HL-60 (cell line): Measurements from ENCODE around the gene TSSK2.

Experiments
- DNase-seq, 2 experiments: peaks; one replicate each; pipeline ENCODE4 v3.0.0-alpha.2; 2010 to 2020; ENCODE audit warnings: low read depth in 1 of 2, low spot score in 1 of 2
- H3K27ac ChIP-seq: fragments of 250-450 bp; sonication (Bioruptor Pico); replicated peaks from 2 replicates; pipeline ENCODE4 v1.5.1; 2020; ENCODE audit warnings: mild to moderate bottlenecking, moderate library complexity
- H3K27me3 ChIP-seq: fragments of 250-450 bp; sonication (Bioruptor Pico); 2 replicates; pipeline ENCODE4 v1.5.1; 2021; ENCODE audit warnings: mild to moderate bottlenecking, moderate library complexity; ENCODE audit not compliant: insufficient read depth, poor library complexity, severe bottlenecking
- H3K4me3 ChIP-seq: replicated peaks from 2 replicates; pipeline ENCODE4 v1.5.1; 2011; ENCODE audit warnings: mild to moderate bottlenecking, control low read depth, low read length; ENCODE audit not compliant: insufficient read depth
- GABPA ChIP-seq: IDR thresholded peaks from 2 replicates; pipeline ENCODE4 v1.6.1; 2012; ENCODE audit warnings: low read depth
- POLR2AphosphoS5 ChIP-seq: IDR thresholded peaks from 2 replicates; pipeline ENCODE4 v1.6.1; 2012; ENCODE audit warnings: low read depth
- SPI1 ChIP-seq: IDR thresholded peaks from 2 replicates; pipeline ENCODE4 v1.6.1; 2012; ENCODE audit warnings: low read depth, mild to moderate bottlenecking, borderline replicate concordance
- TF ChIP-seq, protein P1 (sequence below): IDR thresholded peaks from 2 replicates; pipeline ENCODE4 v1.6.1; 2012; ENCODE audit warnings: low read depth; ENCODE audit not compliant: insufficient replicate concordance
- TF ChIP-seq, protein P2 (sequence below): IDR thresholded peaks from one replicate; pipeline ENCODE4 v1.5.1; 2011; ENCODE audit warnings: low read length, control low read depth, inconsistent platforms; ENCODE audit not compliant: insufficient read depth

The TSSK2 gene

GRCh38 chr22:19180234-19180633, 49.1 kb downstream of the TSSK2 start:
- no peak for DNase-seq
- TF ChIP-seq SPI1 (no peak), POLR2AphosphoS5 (0 out of 2 replicates have a peak, but pooled peaks have one; percentile 36)
- Histone ChIP-seq H3K27me3 (no peaks in the 10 kb centered on the region), H3K4me3 (no peak overlapping the region), H3K27ac (no peak overlapping the region)

GRCh38 chr22:19180740-19181410, 49.8 kb downstream of the TSSK2 start:
- no peak for TF ChIP-seq SPI1
- TF ChIP-seq GABPA, result no peak
- no peak; the same call in 1 of the 2 replicates for TF ChIP-seq POLR2AphosphoS5
- TF ChIP-seq, protein P1, sequence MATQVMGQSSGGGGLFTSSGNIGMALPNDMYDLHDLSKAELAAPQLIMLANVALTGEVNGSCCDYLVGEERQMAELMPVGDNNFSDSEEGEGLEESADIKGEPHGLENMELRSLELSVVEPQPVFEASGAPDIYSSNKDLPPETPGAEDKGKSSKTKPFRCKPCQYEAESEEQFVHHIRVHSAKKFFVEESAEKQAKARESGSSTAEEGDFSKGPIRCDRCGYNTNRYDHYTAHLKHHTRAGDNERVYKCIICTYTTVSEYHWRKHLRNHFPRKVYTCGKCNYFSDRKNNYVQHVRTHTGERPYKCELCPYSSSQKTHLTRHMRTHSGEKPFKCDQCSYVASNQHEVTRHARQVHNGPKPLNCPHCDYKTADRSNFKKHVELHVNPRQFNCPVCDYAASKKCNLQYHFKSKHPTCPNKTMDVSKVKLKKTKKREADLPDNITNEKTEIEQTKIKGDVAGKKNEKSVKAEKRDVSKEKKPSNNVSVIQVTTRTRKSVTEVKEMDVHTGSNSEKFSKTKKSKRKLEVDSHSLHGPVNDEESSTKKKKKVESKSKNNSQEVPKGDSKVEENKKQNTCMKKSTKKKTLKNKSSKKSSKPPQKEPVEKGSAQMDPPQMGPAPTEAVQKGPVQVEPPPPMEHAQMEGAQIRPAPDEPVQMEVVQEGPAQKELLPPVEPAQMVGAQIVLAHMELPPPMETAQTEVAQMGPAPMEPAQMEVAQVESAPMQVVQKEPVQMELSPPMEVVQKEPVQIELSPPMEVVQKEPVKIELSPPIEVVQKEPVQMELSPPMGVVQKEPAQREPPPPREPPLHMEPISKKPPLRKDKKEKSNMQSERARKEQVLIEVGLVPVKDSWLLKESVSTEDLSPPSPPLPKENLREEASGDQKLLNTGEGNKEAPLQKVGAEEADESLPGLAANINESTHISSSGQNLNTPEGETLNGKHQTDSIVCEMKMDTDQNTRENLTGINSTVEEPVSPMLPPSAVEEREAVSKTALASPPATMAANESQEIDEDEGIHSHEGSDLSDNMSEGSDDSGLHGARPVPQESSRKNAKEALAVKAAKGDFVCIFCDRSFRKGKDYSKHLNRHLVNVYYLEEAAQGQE, result no peak
- TF ChIP-seq, protein P2, sequence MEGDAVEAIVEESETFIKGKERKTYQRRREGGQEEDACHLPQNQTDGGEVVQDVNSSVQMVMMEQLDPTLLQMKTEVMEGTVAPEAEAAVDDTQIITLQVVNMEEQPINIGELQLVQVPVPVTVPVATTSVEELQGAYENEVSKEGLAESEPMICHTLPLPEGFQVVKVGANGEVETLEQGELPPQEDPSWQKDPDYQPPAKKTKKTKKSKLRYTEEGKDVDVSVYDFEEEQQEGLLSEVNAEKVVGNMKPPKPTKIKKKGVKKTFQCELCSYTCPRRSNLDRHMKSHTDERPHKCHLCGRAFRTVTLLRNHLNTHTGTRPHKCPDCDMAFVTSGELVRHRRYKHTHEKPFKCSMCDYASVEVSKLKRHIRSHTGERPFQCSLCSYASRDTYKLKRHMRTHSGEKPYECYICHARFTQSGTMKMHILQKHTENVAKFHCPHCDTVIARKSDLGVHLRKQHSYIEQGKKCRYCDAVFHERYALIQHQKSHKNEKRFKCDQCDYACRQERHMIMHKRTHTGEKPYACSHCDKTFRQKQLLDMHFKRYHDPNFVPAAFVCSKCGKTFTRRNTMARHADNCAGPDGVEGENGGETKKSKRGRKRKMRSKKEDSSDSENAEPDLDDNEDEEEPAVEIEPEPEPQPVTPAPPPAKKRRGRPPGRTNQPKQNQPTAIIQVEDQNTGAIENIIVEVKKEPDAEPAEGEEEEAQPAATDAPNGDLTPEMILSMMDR, result no peak
- Histone ChIP-seq H3K4me3 (no peak overlapping the region), H3K27me3 (no peaks in the 10 kb centered on the region), H3K27ac (no peak overlapping the region)
- DNase-seq, result no peak

DNA sequence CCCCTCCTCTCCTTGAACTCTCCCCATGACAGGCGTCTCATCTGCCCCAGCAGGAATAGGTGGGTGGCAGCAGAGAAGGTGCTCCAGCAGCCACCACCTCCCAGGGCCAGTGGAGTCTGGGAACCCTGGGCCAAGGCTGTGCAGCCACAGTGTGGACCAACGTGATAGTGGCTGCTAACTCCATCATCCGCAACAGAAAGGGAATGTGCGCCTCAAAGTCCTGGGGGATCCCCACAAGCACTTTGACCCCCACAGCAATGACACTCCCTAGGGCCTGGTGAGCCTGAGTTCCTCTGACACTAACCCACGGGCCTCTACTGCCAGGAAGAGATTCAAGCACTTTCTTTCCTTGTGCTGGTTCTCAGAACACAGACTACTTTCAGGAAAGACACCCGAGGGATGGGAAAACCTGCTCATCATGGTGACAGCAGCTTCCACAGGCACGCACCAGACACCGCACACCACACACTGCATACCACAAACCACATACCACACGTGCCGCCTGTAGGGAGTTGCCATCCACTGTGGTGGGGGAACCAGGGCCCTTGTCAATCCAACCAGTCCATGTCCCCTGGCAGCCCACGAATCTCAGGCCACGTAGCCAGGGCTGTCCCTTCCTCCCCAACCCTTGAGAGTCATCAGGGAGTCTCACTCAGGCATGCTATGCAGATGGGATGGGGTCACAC, 50.8 kb downstream of the TSSK2 start:
- Histone ChIP-seq H3K4me3 (no peak overlapping the region), H3K27me3 (no peaks in the 10 kb centered on the region), H3K27ac (no peak overlapping the region)
- TF ChIP-seq, protein P1, result no peak
- TF ChIP-seq POLR2AphosphoS5, result 0 out of 2 replicates have a peak, but pooled peaks have one; percentile 44
- TF ChIP-seq, protein P2, result no peak
- DNase-seq, result no peak
